ENCODE measurements around the gene FGD3.

The FGD3 gene

GRCh38 chr9:92960561-92961290, 13.4 kb downstream of the FGD3 start:
- no peak for TF ChIP-seq CTCF (IDR thresholded peaks at IDR 0.05; ENCODE audit: borderline replicate concordance, insufficient read depth, low read depth, low read length)

GRCh38 chr9:92961627-92962302, 14.4 kb downstream of the FGD3 start:
- no peak overlapping the region for H3K4me3 ChIP-seq (ENCODE audit: low read depth, low read length)
- TF ChIP-seq CTCF (IDR thresholded peaks at IDR 0.05; ENCODE audit: borderline replicate concordance, insufficient read depth, low read depth, low read length), result no peak

More at GRCh38 chr9:92960561-92961290, 13.4 kb downstream of the FGD3 start:
- no peak overlapping the region for H3K4me3 ChIP-seq (ENCODE audit: low read depth, low read length)

- no peak overlapping the region for H3K4me3 ChIP-seq (ENCODE audit: low read depth, low read length)
- TF ChIP-seq CTCF (IDR thresholded peaks at IDR 0.05; ENCODE audit: borderline replicate concordance, insufficient read depth, low read depth, low read length), result no peak
These were observed 15.0 kb downstream of the FGD3 start for GRCh38 chr9:92962303-92962649.

GRCh38 chr9:92962846-92963245, 15.5 kb downstream of the FGD3 start:
- H3K4me3 ChIP-seq (ENCODE audit: low read depth, low read length), result no peak overlapping the region
- TF ChIP-seq CTCF (IDR thresholded peaks at IDR 0.05; ENCODE audit: borderline replicate concordance, insufficient read depth, low read depth, low read length), result no peak

- peak overlapping the region; percentile 77 for H3K4me3 ChIP-seq (ENCODE audit: low read depth, low read length)
- no peak for TF ChIP-seq CTCF (IDR thresholded peaks at IDR 0.05; ENCODE audit: borderline replicate concordance, insufficient read depth, low read depth, low read length)
These were observed 16.7 kb downstream of the FGD3 start for GRCh38 chr9:92963831-92964606.

- peak overlapping the region; percentile 77 for H3K4me3 ChIP-seq (ENCODE audit: low read depth, low read length)
- no peak for TF ChIP-seq CTCF (IDR thresholded peaks at IDR 0.05; ENCODE audit: borderline replicate concordance, insufficient read depth, low read depth, low read length)
These were observed 17.3 kb downstream of the FGD3 start for GRCh38 chr9:92964607-92965060.
